Measurements from ENCODE around the gene ZBTB20.

The ZBTB20 gene

GRCh38 chr3:114314282-114314681, 832.8 kb downstream of the ZBTB20 start:
- no peaks in the 10 kb centered on the region for H3K9me3 ChIP-seq
- no peaks in the 10 kb centered on the region for H3K36me3 ChIP-seq
- no peaks in the 10 kb centered on the region for H3K4me1 ChIP-seq
- DNase-seq = no peak
- H3K4me3 ChIP-seq (ENCODE audit: low read depth, low read length) = no peak overlapping the region
- TF ChIP-seq CTCF (IDR thresholded peaks at IDR 0.05; ENCODE audit: low read depth, low read length) = no peak
- H3K27me3 ChIP-seq = no peaks in the 10 kb centered on the region

GRCh38 chr3:114313426-114313825, 833.7 kb downstream of the ZBTB20 start:
- TF ChIP-seq CTCF (IDR thresholded peaks at IDR 0.05; ENCODE audit: low read depth, low read length) = no peak
- Histone ChIP-seq H3K4me1 (no peaks in the 10 kb centered on the region), H3K36me3 (no peaks in the 10 kb centered on the region), H3K9me3 (no peaks in the 10 kb centered on the region), H3K4me3 (ENCODE audit: low read depth, low read length) (no peak overlapping the region), H3K27me3 (no peaks in the 10 kb centered on the region)
- DNase-seq = no peak

GRCh38 chr3:114310695-114311094, 836.4 kb downstream of the ZBTB20 start:
- no peaks in the 10 kb centered on the region for H3K27me3 ChIP-seq
- H3K4me3 ChIP-seq (ENCODE audit: low read depth, low read length) = no peak overlapping the region
- DNase-seq = no peak
- H3K4me1 ChIP-seq = no peaks in the 10 kb centered on the region
- no peaks in the 10 kb centered on the region for H3K9me3 ChIP-seq
- TF ChIP-seq CTCF (IDR thresholded peaks at IDR 0.05; ENCODE audit: low read depth, low read length) = no peak
- no peaks in the 10 kb centered on the region for H3K36me3 ChIP-seq

GRCh38 chr3:114308830-114309229, 838.3 kb downstream of the ZBTB20 start:
- H3K9me3 ChIP-seq = no peaks in the 10 kb centered on the region
- TF ChIP-seq CTCF (IDR thresholded peaks at IDR 0.05; ENCODE audit: low read depth, low read length) = no peak
- H3K4me3 ChIP-seq (ENCODE audit: low read depth, low read length) = no peak overlapping the region
- DNase-seq = no peak
- H3K27me3 ChIP-seq = no peaks in the 10 kb centered on the region; the same call in 1 of the 2 replicates
- no peaks in the 10 kb centered on the region for H3K36me3 ChIP-seq
- no peaks in the 10 kb centered on the region for H3K4me1 ChIP-seq

GRCh38 chr3:114308377-114308776, 838.7 kb downstream of the ZBTB20 start:
- no peak for DNase-seq

GRCh38 chr3:114307832-114308231, 839.3 kb downstream of the ZBTB20 start:
- DNase-seq = no peak
- H3K4me1 ChIP-seq = no peaks in the 10 kb centered on the region
- no peaks in the 10 kb centered on the region for H3K36me3 ChIP-seq

More at GRCh38 chr3:114308377-114308776, 838.7 kb downstream of the ZBTB20 start:
- H3K9me3 ChIP-seq = no peaks in the 10 kb centered on the region
- no peak overlapping the region for H3K4me3 ChIP-seq (ENCODE audit: low read depth, low read length)
- H3K4me1 ChIP-seq = no peaks in the 10 kb centered on the region
- H3K27me3 ChIP-seq = no peaks in the 10 kb centered on the region; the same call in 1 of the 2 replicates
- no peak for TF ChIP-seq CTCF (IDR thresholded peaks at IDR 0.05; ENCODE audit: low read depth, low read length)
- no peaks in the 10 kb centered on the region for H3K36me3 ChIP-seq

More at GRCh38 chr3:114307832-114308231, 839.3 kb downstream of the ZBTB20 start:
- no peak for TF ChIP-seq CTCF (IDR thresholded peaks at IDR 0.05; ENCODE audit: low read depth, low read length)
- no peaks in the 10 kb centered on the region; the same call in 1 of the 2 replicates for H3K27me3 ChIP-seq
- no peaks in the 10 kb centered on the region for H3K9me3 ChIP-seq
- H3K4me3 ChIP-seq (ENCODE audit: low read depth, low read length) = no peak overlapping the region
